GM12873 (cell line): ENCODE measurements around the gene GRM3.

Source experiments
- CTCF ChIP-seq: IDR thresholded peaks from 2 replicates; pipeline ENCODE4 v1.5.1; 2012; ENCODE audit warnings: low read depth, mild to moderate bottlenecking, moderate library complexity, low read length, control low read depth; ENCODE audit not compliant: insufficient read depth; ENCODE audit errors: missing control alignments

The GRM3 gene

GRCh38 chr7:86643561-86644281 lies at the start of gene GRM3:
GRM3 (plus strand) TSS chr7:86643909; CDS start chr7:86765146, 121,237 bp downstream.
- no peak for TF ChIP-seq CTCF

GRCh38 chr7:86598311-86598710 lies 45.4 kb upstream of the GRM3 start:
- TF ChIP-seq CTCF: peak; percentile 65

DNA sequence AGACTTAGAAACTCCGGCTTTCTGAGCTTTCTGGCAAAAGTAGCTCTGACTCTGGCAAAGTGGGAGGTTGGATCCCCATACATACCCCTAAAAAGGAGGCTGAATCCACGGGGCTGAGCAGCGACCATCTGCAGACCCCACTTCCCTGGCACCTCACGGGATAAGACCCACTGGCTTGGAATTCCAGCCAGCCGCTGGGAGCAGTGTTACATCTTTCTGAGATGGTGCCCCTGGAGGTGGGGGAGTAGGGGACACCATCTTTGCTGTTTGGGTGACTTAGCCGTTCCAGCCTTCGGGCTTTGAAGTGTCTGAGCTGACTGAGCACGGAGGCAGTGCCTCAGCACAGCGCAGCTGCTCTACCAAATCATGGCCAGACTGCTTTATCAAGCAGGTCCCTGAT lies 45.0 kb upstream of the GRM3 start:
- no peak for TF ChIP-seq CTCF

DNA sequence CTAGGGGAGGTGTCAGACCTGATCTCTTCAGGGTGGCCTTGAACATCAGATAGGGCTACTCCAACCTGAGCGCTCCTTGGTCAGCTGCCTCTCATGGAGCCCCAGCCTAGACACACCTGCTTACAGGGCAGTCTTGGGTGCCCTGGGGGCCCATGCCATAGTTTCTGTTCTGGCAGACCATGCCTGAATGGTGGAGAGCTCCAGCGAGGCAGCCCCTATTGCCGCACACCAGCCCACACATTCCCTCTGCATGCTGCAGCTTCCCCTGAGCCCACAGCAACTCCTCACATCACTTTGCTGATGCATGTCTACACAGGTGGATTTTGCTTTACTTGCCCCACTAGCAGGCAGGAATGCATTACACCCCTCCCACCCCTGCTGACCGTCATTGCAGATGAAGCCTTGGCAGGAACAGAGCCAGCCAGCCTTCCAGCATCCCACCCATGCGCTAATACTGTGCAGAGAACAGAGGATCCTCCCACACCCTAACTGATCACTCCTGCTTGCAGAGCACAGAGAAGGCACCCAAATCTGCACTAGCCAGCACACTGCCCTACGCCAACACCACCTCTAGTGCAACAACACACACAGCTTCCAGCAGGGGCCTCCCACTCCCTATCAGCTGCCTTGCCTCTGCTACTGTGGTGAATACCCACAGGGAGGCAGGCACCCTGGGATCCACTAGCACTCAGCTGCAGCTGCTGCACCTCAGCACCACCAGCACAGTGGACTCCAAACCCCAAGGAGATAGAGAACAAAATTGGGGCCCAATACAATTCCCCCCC lies 43.0 kb upstream of the GRM3 start:
- peak; percentile 36 for TF ChIP-seq CTCF

DNA sequence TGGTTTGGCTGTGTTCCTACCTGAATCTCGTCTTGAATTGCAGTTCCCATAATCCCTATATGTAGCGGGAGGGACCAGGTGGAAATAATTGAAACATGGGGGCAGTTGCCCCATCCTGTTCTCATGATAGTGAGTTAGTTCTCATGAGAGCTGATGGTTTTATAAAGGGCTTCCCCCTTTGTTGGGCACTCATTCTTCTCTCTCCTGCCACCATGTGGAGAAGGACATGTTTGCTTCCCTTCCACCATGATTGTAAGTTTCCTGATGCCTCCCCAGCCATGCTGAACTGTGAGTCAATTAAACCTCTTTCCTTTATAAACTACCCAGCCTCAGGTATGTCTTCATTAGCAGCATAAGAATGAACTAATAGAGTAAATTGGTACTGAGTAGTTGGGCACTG lies 28.0 kb upstream of the GRM3 start:
- TF ChIP-seq CTCF: peak; percentile 15

GRCh38 chr7:86644282-86645224 lies 844 bp downstream of the GRM3 start:
- TF ChIP-seq CTCF: no peak
